ENCODE measurements around the gene CCDC69.
"Not testable (repeated sequence)": the region's sequence is repeated elsewhere in the genome, so short reads cannot be mapped to it uniquely, and the experiment has no call there.

Gene CCDC69

DNA sequence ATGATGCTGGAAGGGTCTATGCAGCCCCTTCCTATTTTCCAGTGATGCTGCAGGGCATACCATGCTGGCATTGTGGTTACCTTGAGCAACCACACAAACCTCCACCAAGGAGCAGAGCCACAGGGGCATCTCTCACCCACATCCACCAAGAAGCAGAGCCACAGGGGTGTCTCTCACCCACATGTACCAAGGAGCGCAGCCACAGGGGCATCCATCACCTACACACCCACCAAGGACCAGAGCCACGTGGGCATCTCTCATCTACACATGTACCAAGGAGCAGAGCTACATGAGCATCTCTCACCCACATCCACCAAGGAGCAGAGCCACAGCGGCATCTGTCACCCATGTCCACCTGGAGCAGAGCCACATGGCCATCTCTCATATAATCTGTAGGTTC, 20.3 kb upstream of the CCDC69 start:
- DNase-seq: no peak

DNA sequence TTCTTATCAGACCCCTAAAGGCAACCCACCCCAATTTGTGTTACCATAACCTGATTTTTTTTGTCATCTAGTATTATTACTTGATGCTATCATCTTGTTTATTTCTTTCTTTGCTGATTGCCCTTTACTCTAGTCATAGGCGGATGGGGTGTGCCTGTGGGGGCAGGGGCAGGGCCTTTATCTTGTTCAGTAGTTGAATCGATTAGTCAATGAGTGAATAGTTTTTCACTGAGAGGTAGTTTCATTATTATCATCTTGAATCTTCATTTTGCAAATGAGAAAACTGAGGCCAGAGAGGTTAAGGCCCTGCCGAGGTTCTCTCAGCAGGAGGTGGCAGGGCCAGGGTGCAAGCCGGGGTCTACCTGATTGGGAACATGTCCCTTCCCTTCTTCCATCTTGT, 19.7 kb upstream of the CCDC69 start:
- DNase-seq: peak; percentile 55

GRCh38 chr5:151243127-151243526, 19.2 kb upstream of the CCDC69 start:
- no peak for DNase-seq

DNA sequence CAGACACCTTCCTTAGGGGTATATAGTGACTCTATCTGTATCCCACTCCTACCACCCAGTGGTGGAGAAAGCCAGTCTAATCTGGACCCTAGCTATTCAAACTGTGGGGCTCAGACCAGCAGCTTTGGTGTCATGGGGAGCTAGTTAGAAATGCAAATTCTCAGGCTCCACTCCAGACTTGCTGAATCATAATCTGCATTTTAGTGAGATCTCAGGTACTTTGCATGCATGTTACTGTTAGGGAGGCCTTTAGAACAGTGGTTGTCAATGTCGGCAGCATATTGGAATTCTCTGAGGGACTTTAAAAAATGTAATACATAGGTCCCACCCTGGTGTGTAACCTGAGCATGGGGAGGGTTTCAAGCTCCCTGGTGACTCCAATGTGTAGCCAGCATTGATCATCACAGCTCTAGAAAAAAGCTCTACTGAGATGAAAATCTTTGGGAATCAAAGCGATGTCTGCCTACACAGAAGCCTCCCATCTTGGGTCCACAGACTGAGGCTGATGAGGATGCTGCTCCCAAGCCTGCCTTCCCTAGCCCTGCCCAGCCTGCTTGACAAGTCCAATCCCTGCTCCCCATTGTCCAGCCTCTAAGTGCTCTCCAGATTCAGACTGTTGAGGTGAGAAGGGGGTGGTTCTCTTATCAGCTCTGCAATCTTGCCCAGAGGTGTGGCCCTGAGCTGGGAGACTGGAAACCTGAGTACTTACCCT, 17.2 kb upstream of the CCDC69 start:
- DNase-seq: no peak

- not testable (repeated sequence) for DNase-seq
These were observed 16.5 kb upstream of the CCDC69 start for GRCh38 chr5:151240268-151240835.

- DNase-seq: peak; percentile 58
These were observed 15.5 kb upstream of the CCDC69 start for GRCh38 chr5:151239237-151239861.

DNA sequence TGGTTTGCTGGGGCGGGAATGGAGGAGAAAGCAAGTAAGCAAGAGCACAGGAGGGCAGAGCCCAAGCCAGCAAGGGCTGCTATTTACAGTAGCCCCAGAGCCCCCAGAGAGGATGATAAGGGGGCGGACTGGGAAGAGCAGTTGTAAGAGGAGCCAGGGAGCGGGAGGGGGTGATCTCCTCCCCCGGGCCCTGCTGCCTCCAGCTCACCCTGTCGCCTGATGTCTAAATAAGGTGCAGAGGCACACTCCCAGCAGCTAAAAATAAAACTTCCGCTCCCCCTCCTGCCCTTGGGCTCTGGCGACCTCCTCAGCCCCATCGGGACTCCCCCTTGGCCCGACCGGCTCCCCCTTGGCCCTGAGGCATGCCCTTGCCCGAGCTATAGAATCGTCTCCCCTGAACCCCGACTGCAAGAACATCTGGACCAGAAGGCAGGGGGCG, 14.4 kb upstream of the CCDC69 start:
- no peak for DNase-seq

DNA sequence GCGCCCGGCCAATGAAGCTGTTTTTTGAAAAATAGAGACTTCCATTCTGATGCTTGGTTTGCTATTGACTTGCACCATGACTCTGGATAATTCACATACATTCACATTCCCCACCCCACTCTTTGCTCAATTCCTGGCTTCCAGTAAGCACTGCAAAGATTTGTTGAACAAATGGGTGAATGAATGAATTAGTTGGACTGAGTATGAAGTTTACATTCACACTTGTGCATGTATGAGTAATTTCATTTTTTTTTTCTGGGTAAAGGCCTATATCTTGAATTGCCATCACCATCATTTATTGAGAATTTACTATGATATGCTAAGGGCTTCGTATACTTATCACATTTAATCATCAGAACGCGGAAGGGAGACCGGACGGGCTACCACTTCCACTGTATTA, 13.8 kb upstream of the CCDC69 start:
- no peak for DNase-seq

DNA sequence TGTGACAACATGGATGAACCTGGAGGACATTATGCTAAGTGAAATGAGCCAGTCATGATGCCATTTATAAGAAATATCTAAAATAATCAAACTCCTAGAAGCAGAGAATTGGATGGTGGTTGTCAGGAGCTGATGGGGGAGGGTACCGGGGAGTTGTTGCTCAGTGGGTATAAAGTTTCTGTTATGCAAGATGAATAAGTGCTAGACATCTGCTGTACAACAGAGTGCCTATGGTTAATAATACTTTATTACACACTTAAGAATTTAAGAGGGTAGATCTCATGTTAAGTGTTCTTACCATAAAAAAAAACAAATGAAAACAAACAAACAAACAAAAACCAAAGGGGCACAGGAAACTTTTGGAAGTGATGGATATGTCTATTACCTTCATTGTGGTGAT, 13.0 kb upstream of the CCDC69 start:
- no peak for DNase-seq

DNA sequence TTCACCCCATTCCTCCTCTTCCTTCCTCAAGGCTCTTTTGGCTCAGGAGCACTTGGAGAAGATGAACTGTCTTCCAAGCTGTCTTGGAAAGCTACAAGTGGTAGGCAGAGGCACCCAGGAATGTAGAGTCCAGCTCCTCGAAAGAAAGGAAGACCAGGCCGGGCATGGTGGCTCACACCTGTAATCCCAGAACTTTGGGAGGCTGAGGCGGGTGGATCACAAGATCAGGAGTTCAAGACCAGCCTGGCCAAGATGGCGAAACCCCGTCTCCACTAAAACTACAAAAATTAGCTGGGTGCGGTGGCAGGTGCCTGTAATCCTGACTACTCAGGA, 11.3 kb upstream of the CCDC69 start:
- not testable (repeated sequence) for DNase-seq

- peak; percentile 26 for DNase-seq
These were observed 10.8 kb upstream of the CCDC69 start for GRCh38 chr5:151234476-151235238.

DNA sequence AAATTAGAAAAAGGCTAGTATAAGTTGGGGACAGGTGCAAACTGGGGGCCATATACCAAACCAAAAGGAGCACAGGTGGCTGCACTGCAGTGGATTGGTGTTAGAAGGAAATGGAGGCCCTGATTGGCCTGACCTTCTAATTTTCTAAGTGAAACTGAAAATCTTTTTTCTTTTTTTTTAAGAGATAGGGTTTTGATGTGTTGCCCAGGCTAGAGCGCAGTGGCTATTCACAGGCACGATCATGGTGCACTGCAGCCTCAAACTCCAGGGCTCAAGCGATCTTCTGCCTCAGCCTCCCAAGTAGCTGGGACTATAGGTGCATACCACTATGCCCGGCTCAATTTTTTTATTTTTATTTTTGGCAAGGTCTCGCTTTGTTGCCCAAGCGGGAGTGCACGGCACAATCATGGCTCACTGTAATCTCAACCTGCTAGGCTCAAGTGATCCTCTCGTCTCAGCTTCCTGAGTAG, 9.8 kb upstream of the CCDC69 start:
- DNase-seq: no peak

DNA sequence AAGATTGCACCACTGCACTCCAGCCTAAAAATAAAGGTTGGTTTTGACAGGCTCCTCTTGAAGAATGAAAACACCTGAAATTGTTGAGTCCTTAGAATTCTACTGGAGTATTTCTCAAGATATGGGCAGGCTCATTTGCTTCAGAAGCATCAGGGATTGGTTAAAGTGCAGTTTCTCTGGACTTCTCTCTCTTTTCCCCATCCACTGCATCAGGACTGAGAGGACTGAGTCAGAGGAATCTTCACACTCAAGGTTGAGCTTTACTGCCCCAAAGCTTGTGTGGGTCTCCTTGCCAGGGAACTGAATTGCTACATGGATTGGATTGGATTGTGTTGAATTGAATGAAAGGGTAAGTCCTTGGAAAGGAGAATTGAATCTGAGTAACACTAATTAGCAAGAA, 7.5 kb upstream of the CCDC69 start:
- DNase-seq: no peak

GRCh38 chr5:151230048-151230680, 6.3 kb upstream of the CCDC69 start:
- DNase-seq: no peak

DNA sequence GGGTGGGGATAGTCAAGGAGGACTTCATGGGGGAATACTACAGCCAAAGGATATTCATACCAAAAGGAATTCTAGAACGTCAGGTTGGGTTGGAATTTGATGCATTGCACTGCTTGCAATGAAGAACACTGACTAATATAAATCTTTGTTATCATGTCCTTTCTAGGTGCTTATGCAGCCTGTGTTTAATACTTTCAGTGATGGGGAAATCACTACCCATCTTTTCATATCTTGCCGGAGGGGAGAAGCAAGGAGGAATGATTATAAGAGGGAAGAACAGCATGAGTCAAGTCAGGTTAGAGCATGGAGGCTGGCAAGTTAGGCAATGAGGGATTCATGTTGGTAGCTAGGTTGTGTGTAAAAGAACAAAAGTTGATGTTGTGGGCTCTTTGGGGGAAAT, 5.1 kb upstream of the CCDC69 start:
- no peak for DNase-seq

GRCh38 chr5:151227918-151228447, 4.1 kb upstream of the CCDC69 start:
- no peak for DNase-seq

GRCh38 chr5:151225475-151225874, 1.6 kb upstream of the CCDC69 start:
- DNase-seq: no peak

DNA sequence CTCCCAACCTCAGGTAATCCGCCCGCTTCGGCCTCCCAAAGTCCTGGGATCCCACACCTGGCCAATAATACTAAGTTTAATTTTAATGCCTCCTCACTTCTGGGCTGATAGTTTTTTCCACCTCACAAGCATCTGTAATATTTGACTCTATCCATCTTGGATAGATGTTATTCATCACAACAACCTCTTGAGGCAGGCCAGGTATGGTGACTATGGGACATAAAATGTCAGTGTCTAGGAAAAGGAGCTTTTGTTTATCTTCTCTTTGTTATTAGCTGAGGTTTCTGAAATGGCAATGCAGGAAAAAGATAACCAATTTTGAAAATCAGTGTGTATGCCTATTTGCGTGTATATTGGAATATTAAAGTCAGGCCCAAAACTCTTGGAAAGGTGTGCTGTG, 1.2 kb upstream of the CCDC69 start:
- DNase-seq: no peak

DNA sequence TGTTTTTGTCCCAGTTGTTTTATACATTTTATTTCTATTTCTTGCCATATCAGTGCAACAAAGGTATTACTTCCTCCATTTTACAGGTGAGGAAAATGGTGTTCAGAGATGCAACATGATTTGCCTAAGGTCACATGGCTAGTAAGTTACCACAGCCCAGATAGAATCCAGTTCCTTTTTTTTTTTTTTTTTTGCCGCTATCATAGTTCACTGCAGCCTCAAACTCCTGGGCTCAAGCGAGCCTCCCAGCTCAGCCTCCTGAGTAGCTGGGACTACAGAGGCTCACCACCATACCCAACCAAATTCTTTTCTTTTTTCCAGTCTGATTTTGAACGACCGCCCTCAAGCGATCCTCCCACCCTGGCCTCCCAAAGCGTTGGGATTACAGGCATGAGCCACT, 480 bp upstream of the CCDC69 start:
- DNase-seq: no peak

DNA sequence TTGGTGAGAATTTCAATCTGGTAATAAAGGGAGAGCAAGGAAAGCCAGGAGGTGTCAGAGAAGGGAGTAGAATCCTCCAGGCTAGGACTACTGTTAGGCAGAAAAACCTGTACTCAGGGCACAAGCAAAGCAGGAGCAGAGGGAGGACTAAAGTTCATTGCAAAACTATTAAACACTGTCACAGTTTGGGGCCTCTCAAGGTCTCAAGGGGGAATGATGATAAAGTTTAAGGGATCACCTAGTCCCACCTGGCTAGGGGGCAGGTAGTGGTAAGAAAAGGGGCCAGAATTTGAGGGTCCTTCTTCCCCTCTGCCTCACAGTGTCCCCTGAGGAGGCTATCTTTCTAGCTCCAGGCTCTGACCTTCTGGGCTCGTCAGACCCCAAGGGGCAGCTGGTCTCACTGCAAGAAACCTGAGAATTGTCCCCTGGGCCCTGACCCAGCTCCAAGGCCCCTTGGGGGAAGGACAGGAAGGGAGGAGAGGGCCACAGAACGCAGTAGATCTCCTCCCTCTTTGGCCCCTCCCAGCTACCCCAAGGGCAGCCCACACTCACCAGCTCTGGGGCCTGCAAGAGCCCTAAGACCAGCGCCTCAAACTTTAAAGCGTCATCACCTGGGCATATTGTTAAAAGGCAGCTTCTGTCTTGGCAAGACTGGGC, 974 bp downstream of the CCDC69 start:
- DNase-seq: peak; percentile 44

DNA sequence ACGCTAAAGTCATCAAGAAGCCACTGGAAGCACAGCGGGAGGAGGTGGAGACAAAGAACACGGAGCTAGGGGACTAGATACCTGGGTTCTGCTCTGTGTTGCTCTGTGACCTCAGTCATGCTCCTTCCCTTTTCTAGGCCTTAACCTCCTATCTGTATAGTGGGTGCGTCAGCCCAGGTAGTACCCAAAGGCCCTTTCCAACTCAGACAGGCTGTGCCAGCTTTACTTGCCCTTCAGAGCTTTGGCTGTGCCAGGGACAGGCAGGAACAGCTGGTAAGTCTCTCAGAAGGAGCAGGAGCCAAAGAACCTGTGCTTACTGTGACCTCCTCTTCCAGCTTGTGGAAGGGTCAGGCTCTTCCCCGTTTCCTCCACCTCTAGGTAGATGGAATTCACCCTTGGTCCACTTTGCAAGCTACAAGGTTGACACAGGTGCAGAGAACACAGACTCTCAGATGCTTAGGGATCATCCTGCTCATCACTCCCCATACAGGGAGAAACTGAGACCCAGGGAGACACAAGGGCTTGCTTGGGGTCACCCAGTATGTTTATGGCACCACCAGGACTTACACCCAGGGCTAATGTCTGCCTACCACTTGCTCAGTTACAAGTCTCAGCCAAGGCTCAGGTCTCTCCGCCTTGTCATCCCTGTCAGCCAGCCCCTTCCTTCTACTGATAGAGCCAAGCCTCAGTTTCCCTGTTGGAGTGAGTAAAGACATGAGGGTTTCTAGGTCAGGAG, 1.7 kb downstream of the CCDC69 start:
- no peak for DNase-seq

DNA sequence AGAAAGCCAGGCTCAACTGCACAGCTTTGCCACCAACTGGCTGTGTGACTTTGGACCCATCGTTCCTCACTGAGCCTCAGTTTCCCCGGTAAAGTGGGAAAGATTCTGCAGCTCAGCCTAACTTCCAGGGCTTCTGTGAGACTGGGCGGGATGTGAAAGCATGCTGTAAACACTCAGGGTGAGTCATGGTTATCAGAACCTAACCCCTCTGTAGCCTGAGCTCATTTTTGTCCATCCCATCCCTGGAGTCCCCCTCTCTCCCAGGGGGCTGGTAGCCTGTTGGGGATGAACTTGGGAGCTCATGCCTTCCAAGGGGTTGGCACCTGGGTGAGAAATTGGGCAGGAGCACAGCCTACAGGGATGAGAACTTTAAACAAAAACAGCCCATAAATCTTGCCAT, 2.3 kb downstream of the CCDC69 start:
- no peak for DNase-seq

Data from stimulated activated CD4-positive, alpha-beta T cell treated with anti-CD3 and anti-CD28 coated beads, Interleukin-1b, Interleukin-23, amount 100 ng/mL, for 48 hours (primary cell).